Ishikawa (cell line): ENCODE results near the gene STOML1.

Experiments
- EP300 ChIP-seq: IDR thresholded peaks from 2 replicates; pipeline ENCODE4 v1.6.1; 2012; ENCODE audit warnings: borderline replicate concordance
- TCF12 ChIP-seq: IDR thresholded peaks from 2 replicates; pipeline ENCODE4 v1.6.1; 2012; ENCODE audit warnings: low read depth

- TF ChIP-seq EP300: no peak
- no peak for TF ChIP-seq TCF12
Observed at GRCh38 chr15:73990250-73991005, 1.7 kb downstream of the STOML1 start.
